LNCaP clone FGC (cell line): ENCODE measurements around the gene ODF2.

Experiments used
- DNase-seq: peaks from one replicate; pipeline ENCODE4 v3.0.0-alpha.2; 2011; ENCODE audit warnings: low read depth
- H3K4me3 ChIP-seq: 2 replicates; pipeline ENCODE4 v1.5.1; 2011; ENCODE audit warnings: mild to moderate bottlenecking, low read depth, low read length, control low read depth
- TF ChIP-seq, protein P1 (sequence below): IDR thresholded peaks from 2 replicates; pipeline ENCODE4 v1.5.1; 2012; ENCODE audit warnings: mild to moderate bottlenecking; ENCODE audit not compliant: control insufficient read depth, insufficient read depth; ENCODE audit errors: extremely low read depth

ODF2 gene

DNA sequence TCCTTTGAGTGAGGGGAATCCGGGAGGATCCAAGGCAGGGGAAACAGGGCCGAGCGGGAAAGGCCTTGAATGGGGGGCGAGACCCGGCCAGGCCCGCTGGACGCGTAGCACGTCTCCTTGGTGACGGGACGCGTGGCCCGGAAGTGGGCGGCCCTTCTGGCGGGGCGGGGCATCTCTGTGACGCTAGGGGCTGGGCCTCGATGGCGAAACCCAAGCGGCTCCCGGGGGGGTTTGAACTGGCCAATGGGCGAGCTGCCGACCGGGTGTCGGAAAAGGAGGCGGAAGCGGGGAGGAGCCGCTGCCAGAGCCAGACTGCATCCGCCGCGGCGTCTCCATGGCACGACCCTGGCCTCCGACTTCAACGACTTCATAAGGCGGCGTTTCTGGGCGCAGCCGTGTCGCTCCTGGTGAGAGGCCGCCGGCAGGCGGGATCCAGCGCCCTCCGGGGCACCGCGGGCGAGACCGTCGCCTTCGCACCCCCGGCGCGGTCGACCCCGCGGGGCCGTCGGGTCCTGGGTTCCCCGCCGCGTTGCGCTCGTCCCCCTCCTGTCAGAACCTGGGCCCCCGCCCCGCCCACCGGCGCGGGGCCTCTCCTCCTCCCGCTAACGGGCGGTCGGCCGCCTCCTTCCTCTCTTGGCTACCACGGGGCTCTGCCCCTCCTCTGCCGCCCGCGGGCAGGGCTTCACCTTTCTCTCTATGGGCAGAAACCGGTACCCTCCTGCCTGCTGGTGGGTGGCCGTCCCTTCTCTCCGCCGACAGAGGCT lies at the start of gene ODF2:
TSS of gene ODF2 (plus strand) at position 158 of the 764 bp plus-strand sequence. CDS start at position 244, 86 bp downstream.
- peak; percentile 80 for DNase-seq
- peak within 1 kb of the TSS; percentile 89 for H3K4me3 ChIP-seq
- TF ChIP-seq, protein P1, sequence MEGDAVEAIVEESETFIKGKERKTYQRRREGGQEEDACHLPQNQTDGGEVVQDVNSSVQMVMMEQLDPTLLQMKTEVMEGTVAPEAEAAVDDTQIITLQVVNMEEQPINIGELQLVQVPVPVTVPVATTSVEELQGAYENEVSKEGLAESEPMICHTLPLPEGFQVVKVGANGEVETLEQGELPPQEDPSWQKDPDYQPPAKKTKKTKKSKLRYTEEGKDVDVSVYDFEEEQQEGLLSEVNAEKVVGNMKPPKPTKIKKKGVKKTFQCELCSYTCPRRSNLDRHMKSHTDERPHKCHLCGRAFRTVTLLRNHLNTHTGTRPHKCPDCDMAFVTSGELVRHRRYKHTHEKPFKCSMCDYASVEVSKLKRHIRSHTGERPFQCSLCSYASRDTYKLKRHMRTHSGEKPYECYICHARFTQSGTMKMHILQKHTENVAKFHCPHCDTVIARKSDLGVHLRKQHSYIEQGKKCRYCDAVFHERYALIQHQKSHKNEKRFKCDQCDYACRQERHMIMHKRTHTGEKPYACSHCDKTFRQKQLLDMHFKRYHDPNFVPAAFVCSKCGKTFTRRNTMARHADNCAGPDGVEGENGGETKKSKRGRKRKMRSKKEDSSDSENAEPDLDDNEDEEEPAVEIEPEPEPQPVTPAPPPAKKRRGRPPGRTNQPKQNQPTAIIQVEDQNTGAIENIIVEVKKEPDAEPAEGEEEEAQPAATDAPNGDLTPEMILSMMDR: no peak

DNA sequence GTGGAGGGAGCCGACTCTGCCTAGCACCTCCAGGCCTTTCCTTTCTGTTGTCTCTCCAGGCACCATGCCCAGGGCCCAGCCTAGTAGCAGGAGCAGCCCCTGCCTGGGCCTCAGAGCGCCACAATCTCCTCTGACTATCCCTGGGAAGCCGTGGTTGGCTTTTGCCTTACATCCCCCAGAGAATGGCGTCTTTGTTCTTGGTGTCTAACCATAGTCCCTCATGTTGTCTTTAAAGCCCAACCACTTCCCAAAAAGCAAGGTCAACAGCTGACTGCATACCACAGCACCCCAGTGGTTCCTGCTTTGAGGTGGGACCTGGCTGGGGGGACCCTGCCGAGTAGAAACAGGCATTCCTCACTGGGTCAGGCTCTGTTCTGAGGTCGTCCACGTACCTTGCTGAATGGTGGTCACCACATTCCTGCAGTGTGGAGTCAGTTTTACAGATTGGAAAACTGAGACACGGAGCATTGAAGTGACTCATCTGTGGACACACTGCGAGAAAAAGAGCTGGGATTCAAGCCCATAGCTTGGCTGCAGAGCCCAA lies 48.9 kb upstream of the ODF2 start:
- DNase-seq: no peak
- TF ChIP-seq, protein P1: no peak
- H3K4me3 ChIP-seq: no peak overlapping the region

DNA sequence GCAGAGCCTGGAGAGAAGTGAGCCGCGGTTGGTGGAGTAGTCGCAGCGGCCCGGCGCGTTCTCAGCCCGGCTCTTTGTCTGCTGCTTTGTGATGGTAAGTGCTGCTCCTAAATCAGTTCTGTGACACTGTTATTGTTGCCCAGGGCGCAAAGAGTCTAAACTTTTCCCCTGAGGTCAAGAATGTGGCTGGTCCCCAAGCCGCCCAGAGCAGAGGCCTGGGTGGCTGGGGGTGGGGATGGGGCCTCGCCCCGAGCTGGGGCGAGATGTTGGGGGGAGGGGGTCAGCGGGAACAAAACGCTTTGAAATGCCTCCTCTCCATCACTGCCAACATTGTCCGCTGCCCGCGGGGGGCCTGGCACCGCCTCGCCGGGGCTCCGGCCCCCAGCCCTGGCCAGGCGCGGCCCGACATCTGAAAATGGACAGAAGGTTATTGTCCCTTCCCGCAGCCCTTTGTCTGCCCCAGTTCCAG lies 46.8 kb upstream of the ODF2 start:
- H3K4me3 ChIP-seq: no peak overlapping the region

DNA sequence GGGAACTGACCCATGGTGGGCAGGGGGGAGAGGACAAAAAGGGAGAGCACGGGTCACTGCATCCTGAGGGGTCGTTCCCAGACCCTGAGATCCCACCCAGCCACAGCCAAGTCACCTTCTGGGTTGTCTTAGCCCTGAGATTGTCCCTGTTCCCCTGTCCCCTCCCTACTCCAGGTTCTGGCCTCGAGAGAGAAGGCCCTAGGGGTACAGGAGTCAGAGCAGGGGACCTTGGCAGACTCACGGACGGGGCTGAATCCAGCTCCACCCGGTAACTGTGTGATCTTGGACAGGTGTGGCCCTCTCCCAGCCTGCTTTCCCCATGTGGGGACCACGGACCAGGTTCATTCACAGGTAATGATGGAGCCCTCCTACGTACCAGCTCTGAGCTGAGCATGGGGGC lies 46.4 kb upstream of the ODF2 start:
- TF ChIP-seq, protein P1: no peak
- no peak overlapping the region for H3K4me3 ChIP-seq
- DNase-seq: no peak

More for the DNA sequence above, 46.8 kb upstream of the ODF2 start:
- TF ChIP-seq, protein P1: no peak
- DNase-seq: no peak

DNA sequence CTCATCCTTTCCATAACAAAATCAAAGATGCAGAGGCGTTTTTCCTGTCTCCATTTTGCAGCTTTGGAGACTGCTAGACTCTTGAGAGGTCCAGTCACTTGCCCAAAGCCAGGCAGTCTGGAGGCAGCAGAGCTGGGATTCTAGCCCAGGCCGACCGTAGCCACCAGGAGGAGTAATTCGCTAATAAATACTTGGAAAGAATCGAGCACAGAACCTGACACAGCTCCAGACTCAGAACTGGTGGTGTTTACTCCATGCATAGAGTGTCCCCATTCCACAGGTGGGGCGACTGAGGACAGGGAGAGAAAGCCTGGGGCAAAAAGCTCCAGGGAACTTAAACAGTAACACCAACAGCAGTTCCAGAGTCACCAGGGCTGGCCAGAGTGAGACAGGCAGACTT lies 45.8 kb upstream of the ODF2 start:
- TF ChIP-seq, protein P1: peak; percentile 32; the same call in 1 of the 2 replicates
- no peak overlapping the region for H3K4me3 ChIP-seq
- DNase-seq: no peak

DNA sequence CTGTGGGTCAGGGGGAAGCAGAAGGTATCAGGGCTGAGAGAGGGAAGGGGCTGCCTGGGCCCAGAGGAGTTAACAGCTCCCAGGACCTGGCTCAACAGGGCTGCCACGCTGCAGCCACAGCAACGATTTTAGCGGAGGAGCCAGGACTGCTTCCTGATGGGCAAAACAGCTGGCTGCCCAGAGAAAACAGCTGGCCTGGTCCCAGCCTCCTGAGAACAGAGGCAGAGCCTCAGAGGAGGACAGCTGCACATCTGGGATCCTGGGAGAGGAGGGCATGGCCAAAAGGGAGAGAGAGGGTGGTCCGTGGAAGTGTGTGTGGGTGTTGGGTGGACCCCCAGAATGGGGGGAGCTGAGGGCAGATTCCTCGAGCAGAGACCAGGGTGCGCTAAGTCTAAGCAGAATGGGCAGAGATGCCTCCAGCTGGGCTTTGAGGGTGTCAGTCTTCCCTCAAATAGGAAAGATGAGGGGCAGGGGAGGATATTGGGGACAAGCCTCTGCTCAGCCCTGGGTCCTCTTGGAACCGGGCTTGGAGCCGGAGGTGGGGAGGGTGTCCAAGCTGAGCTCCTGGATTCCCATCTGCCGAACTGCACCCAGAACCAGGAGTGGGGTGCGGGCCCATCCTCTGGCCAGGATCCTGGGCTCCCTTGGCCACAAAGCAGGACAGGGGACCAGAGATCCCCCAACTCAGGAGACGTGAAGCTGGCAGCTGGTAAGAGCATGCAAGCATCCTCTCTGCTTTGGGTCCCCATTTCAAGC lies 44.3 kb upstream of the ODF2 start:
- TF ChIP-seq, protein P1: no peak
- no peak overlapping the region for H3K4me3 ChIP-seq
- DNase-seq: no peak
